Thyroid gland (tissue), 4 donors: ENCODE data around the gene M6PR. TPM values are rescaled to one million over a fixed set of nuclear protein-coding genes. Genes with fewer than 3 reads are reported as not detected.
"Not testable (repeated sequence)": the region's sequence is repeated elsewhere in the genome, so short reads cannot be mapped to it uniquely, and the experiment has no call there.

Experiments
- DNase-seq, 2 donors: peaks; one replicate each; pipeline ENCODE4 v3.0.0-alpha.2; 2019
- H3K27ac ChIP-seq, 3 donors: fragments of 200-600 bp; sonication (generic); 1 replicate in 2 of 3; 2 replicates in 1 of 3; pipeline ENCODE4 v1.5.1; 2016 to 2019; ENCODE audit warnings: mild to moderate bottlenecking in 1 of 3, moderate library complexity in 1 of 3
- H3K27me3 ChIP-seq: fragments of 200-600 bp; sonication (generic); one replicate; pipeline ENCODE4 v1.5.1; 2019
- H3K36me3 ChIP-seq, 2 donors: fragments of 200-600 bp; sonication (generic); one replicate each; pipeline ENCODE4 v1.5.1; 2016 to 2019
- H3K4me1 ChIP-seq, 2 donors: fragments of 200-600 bp; sonication (generic); one replicate each; pipeline ENCODE4 v1.5.1; 2017 to 2019
- H3K4me3 ChIP-seq, 3 donors: fragments of 200-600 bp; sonication (generic); replicated peaks in 1 of 3; 1 replicate in 2 of 3; 2 replicates in 1 of 3; pipeline ENCODE4 v1.5.1; 2016; ENCODE audit warnings: mild to moderate bottlenecking in 1 of 3
- H3K9me3 ChIP-seq: fragments of 200-600 bp; sonication (generic); one replicate; pipeline ENCODE4 v1.5.1; 2017
- POLR2A ChIP-seq, 2 donors: fragments of 450-650 bp; IDR thresholded peaks; one replicate each; pipeline ENCODE4 v1.6.1; 2017; ENCODE audit warnings: antibody characterized with exemption in 2 of 2, mild to moderate bottlenecking in 2 of 2, moderate library complexity in 1 of 2
- WGBS, 2 donors: methylation state at CpG; one replicate each; pipeline ENCODE4 v1.1.5; 2017; 5-methylcytosine and 5-hydroxymethylcytosine counted together
- intact Hi-C: fragments of 100-400 bp; cut with DNase I; formaldehyde crosslinking; loops from one replicate; pipeline ENCODE4 v1.15.1; 2023
- total RNA-seq, 4 donors: library from RNA; depleted of rRNA; stranded (reverse); fragments of >200 nt; gene quantifications; one replicate each; pipeline ENCODE4 v1.2.3, GENCODE V29; 2016
- TF ChIP-seq, protein P1 (sequence below), 6 experiments: fragments of 200-600 bp in 3 of 6; fragments of 450-650 bp in 3 of 6; sonication (generic) in 3 of 6; IDR thresholded peaks; one replicate each; pipeline ENCODE4 v1.5.1; 2016 to 2019; ENCODE audit warnings: antibody characterized with exemption in 6 of 6, mild to moderate bottlenecking in 2 of 6, inconsistent platforms in 1 of 6, moderate library complexity in 1 of 6

The M6PR gene
- total RNA-seq, 4 donors from 2014 or later, result 112 to 158 (median 136) TPM

DNA sequence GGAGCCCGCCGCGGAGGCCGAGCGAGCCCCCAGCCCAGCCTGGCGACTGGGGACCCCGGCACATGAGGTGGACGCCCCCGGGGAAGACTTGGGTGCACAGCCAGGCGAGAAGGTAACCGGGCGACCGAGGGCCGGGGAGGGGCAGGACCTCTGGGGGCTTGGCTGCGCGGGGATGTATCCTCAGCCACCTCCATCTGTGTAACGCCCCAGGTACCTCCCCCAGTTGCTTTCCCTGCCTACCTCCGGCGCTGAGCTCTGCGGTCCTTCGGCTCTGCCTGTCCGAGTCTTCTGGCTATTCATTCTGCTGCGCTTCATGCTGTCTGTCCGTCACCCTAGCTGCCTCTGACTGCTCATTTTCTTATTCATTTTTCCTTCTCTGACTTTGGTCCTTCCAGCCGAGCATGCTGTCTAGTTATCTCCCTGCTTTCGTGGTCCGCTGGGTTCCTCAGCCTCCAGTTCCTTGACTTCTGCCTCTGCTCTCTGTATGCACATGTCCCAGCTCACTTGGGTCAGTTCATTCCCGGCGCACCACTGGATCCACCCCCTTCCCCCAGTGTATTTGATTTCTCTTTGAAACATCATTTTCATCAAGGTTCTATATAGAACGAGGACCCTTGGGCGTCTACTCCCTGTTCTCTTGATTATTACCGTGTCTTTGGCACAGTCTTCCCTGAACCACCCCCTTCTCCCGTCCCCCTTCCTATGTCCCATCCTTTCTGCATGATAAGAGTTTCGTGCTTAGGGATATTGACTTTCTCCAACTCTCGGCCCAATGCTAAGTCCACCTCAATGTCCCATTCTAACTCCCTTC, 34.5 kb downstream of the M6PR start:
- Histone ChIP-seq H3K9me3 (no peaks in the 10 kb centered on the region), H3K4me1 (peaks cover 16 to 19% of the 10 kb centered on the region in 2 donors), H3K36me3 (peaks cover 0 to 4% of the 10 kb centered on the region in 2 donors), H3K27me3 (no peaks in the 10 kb centered on the region), H3K4me3 (peak overlapping the region; percentile 19 to 52 (median 38)), H3K27ac (peak overlapping the region in 2 of 3 donors; percentile 16 to 88)
- intact Hi-C loops, result no loop called here
- 4% methylated on average over 19 to 22 of the region's 35 CpGs for WGBS, 2 donors
- peak; percentile 73 to 75 for DNase-seq
- TF ChIP-seq, protein P1, sequence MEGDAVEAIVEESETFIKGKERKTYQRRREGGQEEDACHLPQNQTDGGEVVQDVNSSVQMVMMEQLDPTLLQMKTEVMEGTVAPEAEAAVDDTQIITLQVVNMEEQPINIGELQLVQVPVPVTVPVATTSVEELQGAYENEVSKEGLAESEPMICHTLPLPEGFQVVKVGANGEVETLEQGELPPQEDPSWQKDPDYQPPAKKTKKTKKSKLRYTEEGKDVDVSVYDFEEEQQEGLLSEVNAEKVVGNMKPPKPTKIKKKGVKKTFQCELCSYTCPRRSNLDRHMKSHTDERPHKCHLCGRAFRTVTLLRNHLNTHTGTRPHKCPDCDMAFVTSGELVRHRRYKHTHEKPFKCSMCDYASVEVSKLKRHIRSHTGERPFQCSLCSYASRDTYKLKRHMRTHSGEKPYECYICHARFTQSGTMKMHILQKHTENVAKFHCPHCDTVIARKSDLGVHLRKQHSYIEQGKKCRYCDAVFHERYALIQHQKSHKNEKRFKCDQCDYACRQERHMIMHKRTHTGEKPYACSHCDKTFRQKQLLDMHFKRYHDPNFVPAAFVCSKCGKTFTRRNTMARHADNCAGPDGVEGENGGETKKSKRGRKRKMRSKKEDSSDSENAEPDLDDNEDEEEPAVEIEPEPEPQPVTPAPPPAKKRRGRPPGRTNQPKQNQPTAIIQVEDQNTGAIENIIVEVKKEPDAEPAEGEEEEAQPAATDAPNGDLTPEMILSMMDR (IDR thresholded peaks at IDR 0.05), result no peak
- TF ChIP-seq POLR2A (IDR thresholded peaks at IDR 0.05), result no peak

DNA sequence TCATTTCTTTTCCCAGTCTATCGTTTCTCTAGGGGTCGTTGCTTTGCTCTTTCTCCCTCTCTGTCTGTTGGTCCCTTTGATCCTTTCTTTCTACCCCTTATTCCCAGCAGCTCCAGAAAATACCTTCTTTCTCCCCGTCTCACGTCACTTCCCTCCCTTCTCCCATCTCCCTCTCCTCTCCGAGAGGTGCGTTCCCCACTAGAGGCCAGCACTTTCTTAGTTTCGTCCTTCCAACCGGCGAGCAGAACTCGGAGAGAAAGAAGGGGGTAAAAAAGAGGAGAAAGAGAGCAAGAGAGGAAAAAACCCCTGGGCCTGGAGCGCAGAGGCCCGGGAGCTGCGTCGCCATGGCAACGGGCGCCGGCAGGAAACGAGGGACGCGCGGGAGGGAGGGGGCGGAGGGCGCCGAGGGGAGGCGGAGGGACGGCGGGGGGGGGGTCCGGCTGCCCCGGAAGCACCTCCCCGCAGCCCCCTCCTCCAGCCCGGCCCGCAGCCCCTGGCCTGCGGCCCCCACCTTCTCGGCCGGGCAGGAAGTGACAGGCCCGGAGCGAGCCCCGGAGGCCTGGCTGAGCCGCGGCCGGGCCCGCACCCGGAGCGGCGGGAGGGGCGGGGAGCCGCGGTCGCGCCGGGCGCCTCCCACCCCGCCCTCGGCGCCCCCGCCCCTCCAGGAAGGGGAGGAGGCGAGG, 35.3 kb downstream of the M6PR start, which contains the start of gene PHC1:
PHC1 (plus strand) TSS at position 477 of the 683 bp plus-strand sequence. CDS start 3,169 bp downstream, outside the sequence.
- intact Hi-C loops, result not testable (repeated sequence)

DNA sequence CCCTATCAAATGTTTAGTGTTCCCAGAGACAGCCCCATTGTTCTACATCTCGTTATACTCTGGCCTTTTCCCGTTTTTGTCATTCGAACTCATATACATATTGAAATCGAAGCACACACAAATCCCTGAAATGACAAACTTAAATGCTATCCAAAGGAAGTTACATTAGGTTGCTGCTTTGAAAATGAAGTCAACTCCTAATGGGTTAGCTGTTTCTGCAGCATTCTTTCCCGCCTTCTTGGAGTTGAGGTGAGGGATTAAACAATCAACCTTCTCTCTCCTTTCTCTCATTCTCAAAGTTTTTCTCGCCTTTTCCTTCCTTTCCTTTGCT, 35.8 kb downstream of the M6PR start:
- peaks cover 0 to 3% of the 10 kb centered on the region in 2 donors for H3K36me3 ChIP-seq
- peaks cover 16 to 19% of the 10 kb centered on the region in 2 donors for H3K4me1 ChIP-seq
- intact Hi-C loops, result no loop called here
- H3K27me3 ChIP-seq, result no peaks in the 10 kb centered on the region
- H3K4me3 ChIP-seq, result peak overlapping the region in 1 of 3 donors; percentile 52
- peak overlapping the region; percentile 69 to 88 (median 86) for H3K27ac ChIP-seq
- 21 to 24% methylated on average over 6 of the region's 6 CpGs for WGBS, 2 donors
- TF ChIP-seq POLR2A (IDR thresholded peaks at IDR 0.05), result no peak
- TF ChIP-seq, protein P1 (IDR thresholded peaks at IDR 0.05), result no peak
- H3K9me3 ChIP-seq, result no peaks in the 10 kb centered on the region
- no peak for DNase-seq

More for the DNA sequence above, 35.3 kb downstream of the M6PR start, which contains the start of gene PHC1:
- not testable (repeated sequence) for H3K27me3 ChIP-seq, H3K9me3 ChIP-seq, H3K36me3 ChIP-seq
- TF ChIP-seq, protein P1 (IDR thresholded peaks at IDR 0.05), result peak in 4 of 6 experiments; percentile 31 to 54 (median 41)
- TF ChIP-seq POLR2A (IDR thresholded peaks at IDR 0.05), result peak in 1 of 2 donors; percentile 27
- WGBS, 2 donors, result 0 to 1% methylated on average over 18 of the region's 57 CpGs
- Histone ChIP-seq H3K27ac (peak within 1 kb of the TSS; percentile 69 to 88 (median 86)), H3K4me1 (peaks cover 16 to 19% of the 10 kb centered on the region in 2 donors), H3K4me3 (peak within 1 kb of the TSS; percentile 19 to 52 (median 38))
- peak; percentile 78 to 87 for DNase-seq

DNA sequence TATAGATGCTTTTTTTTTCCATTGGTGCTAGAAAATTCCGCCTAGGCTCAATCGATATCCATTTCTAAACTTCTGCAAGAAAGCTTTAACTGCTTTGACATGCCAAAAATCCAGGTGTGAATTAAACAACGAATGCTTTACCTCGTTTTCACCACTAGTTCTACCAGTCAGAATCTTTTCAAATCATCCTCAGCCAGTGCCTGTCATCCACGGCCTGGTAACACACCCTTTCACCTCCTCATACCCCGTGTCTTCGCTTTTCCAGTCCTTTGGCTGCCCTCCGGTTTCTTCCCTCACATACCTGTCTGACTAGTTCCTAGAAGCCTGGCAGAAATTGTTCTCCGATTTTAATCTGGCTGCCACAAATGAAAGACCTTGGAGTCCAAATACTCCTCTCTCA, 36.5 kb downstream of the M6PR start:
- TF ChIP-seq, protein P1 (IDR thresholded peaks at IDR 0.05), result peak in 2 of 6 experiments; percentile 20 to 33
- no peak for TF ChIP-seq POLR2A (IDR thresholded peaks at IDR 0.05)
- Histone ChIP-seq H3K27ac (peak overlapping the region in 1 of 3 donors; percentile 69), H3K36me3 (no peaks in the 10 kb centered on the region), H3K4me3 (no peak overlapping the region), H3K27me3 (no peaks in the 10 kb centered on the region), H3K4me1 (peaks cover 16 to 19% of the 10 kb centered on the region in 2 donors), H3K9me3 (no peaks in the 10 kb centered on the region)
- intact Hi-C loops, result no loop called here
- DNase-seq, result peak; percentile 45 to 55
- WGBS, 2 donors, result 28 to 29% methylated on average over 9 of the region's 9 CpGs
